ENCODE measurements around the gene GAS2L1.

Gene GAS2L1

DNA sequence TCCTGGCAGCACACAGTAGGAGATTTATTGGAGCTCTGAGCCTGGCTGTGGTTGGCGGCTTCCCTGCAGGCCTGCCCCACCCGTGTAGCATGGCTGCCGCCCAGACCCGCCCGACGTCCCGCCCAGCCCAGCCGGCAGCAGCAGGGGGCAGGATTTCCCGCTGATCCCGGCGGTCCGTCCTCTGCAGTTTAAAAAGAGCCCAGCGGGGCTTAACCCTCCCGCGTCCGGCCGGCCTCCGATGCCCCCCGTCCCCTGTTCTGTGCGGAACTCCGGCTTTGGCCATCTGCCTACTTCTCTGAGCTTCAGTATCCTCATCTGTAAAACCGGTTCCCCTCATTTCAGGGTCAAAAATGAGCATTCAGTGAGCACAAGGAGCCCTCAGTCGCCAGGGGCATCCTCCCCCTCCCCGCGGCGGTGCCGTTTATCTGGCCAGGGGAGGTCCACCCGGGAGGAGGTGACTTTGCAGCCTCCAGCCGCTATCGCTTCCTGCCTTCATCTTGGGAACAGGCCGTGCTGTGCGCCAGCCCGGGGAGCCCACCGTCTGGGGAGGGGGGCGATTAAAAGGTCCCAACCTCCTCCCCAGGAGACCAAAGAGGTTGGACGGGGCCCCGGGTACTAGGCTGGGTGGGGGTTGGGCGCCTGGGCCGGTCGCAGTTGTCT is at the start of gene GAS2L1:
Gene GAS2L1 (plus strand): TSS at position 476 of the 660 bp plus-strand sequence. CDS start 1,456 bp downstream, outside the sequence.
- DNase-seq = peak; percentile 47

GRCh38 chr22:29257751-29258181 is 48.7 kb upstream of the GAS2L1 start:
- DNase-seq = no peak

- DNase-seq = no peak
Measured at GRCh38 chr22:29258407-29259252, 47.8 kb upstream of the GAS2L1 start.

GRCh38 chr22:29259253-29259899 is 47.1 kb upstream of the GAS2L1 start:
- no peak for DNase-seq

- no peak for DNase-seq
Measured at GRCh38 chr22:29260031-29260560, 46.4 kb upstream of the GAS2L1 start.

- DNase-seq = no peak
Measured at GRCh38 chr22:29260601-29261315, 45.7 kb upstream of the GAS2L1 start.

DNA sequence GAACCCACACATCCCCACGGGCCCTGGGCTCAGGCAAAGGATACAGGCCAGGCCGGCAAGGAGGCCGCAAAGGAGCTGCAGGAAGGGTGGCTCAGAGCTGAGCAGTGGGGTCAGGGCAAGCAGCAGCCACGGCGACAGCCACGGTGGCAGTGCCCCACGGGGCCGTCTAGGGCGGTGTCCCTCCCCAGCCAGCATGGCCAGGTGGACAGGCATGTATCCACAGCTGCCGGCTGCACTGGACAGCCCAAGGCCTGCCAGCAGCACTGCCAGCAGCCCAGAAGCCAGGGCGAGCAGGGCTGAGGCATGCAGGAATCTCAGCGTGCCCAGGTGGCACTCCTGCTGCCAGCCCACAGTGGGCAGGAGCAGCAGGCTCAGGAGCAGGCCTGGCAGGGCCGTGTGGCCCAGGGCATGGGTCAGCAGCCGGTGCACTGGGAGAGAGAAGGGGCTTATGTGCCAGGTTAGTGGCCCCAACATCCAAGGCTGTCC is 42.6 kb upstream of the GAS2L1 start:
- no peak for DNase-seq

- DNase-seq = no peak
Measured at GRCh38 chr22:29265305-29265704, 41.1 kb upstream of the GAS2L1 start.

GRCh38 chr22:29265929-29266328 is 40.5 kb upstream of the GAS2L1 start:
- DNase-seq = no peak

GRCh38 chr22:29266564-29267461 is 39.6 kb upstream of the GAS2L1 start:
- DNase-seq = no peak

DNA sequence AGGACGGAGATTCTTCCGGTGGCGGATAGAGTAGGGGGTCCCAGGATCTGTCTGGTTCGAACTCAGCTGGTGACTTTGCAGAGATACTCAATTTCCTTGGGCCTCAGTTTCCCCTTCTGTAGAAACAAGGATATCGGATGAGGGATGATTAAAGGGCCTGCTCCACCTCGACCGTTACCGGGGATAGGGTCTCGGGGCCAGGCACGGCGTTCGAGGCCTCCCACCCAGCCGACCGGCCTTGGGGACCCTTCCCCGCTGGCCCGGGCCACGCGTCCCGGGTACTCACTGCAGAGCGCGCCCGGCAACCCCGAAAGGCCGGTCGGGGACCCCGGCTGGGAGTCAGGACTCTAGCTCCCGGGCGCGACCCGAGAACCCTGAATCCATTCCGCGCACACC is 39.0 kb upstream of the GAS2L1 start:
- DNase-seq = no peak

DNA sequence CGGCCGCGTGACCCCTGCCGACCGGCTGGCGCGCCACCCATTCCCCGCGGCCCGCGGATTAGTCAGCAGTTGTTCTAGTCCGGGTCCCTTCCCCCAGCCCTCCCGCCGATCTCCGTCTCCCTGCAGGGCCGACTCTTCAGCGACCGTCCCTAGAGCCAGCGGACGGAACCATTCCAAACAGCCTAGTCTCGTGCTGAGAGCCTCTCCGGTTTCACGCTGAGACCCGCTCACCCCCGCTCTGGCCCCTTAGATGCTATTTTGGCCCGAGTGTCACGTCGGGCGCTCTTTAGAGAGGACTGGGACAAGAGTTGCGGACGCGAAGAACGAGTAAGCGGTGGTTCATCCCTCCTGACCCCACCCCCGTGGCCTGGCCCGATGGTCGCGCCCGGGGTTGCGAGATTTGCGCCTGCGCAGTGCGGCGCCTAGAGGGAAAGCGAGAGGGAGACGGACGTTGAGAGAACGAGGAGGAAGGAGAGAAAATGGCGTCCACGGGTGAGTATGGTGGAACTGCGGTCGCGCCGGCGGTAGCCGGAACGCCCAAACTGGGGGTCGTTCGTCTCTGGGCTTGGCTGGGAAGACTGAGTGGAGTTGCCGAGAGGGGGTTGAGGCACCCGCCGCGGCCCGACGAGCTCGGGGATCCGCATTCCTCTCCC is 38.5 kb upstream of the GAS2L1 start, which contains the start of the genes EWSR1 and RHBDD3:
Gene EWSR1 (plus strand): TSS at position 411 of the 653 bp plus-strand sequence. CDS start 69 bp downstream, at position 480.
Gene RHBDD3 (minus strand): TSS at position 124 of the 653 bp plus-strand sequence. CDS start 2,355 bp downstream, outside the sequence.
- peak; percentile 95 for DNase-seq

GRCh38 chr22:29268511-29269229 is 37.8 kb upstream of the GAS2L1 start:
- DNase-seq = peak; percentile 36

DNA sequence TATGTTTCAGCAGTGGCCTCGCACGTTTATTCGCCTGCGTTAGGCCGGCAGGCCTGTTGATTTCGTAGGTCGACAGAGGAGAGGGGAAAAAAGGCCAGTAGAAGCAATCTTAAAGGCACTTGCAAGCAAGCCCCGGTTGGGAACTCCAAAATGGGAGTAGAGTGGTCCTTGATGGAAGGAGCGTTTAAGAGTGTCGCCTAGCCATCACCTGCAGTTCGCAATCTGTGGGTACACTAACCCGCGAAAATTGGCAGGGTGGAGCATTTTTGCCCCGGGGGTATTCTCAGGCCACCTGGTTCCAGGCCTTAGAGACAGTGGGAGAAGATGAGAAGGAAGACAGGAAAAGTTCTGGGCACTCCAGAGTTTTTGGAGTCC is 37.2 kb upstream of the GAS2L1 start:
- DNase-seq = no peak

- DNase-seq = peak; percentile 13
Measured at GRCh38 chr22:29269731-29270474, 36.5 kb upstream of the GAS2L1 start.

DNA sequence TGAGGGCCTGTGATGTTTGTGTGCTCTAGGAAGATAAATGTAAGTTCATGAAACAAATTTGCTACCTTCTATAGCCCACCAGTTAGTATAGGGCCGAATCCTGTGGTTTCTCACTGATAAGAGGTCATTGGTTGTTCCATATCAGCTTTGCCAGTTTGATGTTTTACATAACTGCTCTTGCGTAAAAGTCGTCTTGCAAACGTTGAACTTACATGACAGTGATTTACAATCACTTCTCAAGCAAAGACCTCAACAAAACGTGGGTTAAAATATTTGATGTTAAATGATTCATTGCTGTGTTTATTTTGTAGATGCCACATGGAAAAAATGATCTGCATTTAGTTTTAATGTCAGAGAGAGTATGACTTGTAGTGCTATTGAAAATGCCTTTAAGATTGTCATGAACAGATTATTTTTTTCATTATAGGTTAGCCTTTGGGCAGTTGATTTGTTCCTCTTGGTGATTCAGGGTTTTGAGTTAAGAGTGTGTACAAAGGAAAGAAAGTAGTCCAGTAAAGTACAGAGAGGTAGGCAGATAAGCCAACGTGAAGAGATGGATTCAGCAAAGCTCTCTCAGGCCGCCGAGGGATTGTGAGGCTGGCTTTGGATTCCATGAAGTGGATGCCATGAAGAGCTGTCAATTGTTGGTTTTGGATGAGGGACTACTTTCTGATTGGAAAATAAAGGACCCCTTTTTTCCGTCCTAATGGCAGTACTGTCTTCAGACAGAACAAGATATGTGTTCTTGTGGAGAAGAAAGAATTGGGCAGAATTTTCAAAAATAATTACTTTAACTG is 35.8 kb upstream of the GAS2L1 start:
- DNase-seq = no peak

GRCh38 chr22:29272624-29273023 is 33.8 kb upstream of the GAS2L1 start:
- no peak for DNase-seq

DNA sequence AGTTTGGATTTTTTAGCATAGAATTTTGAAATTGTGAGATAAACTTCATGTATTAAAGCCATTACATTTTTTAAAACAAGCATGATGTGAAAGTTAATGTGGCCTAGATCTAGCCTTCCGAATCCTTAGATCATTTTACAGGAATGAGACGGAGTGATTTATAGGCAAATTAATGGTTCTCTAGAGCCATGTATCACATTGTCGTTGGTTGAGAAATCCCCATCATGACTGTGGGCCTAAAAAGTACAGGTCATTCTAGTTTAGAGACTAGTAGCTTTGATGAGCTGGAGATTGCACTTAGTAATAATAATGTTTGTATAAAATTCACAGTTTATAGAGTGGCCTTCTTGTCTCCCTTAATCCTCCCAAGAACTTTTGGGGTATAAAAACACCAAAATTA is 31.3 kb upstream of the GAS2L1 start:
- no peak for DNase-seq

Data from CD4-positive, alpha-beta T cell treated with Interleukin-6 for 4 hours (primary cell).